ENCODE data around the gene NT5DC1.

The NT5DC1 gene

DNA sequence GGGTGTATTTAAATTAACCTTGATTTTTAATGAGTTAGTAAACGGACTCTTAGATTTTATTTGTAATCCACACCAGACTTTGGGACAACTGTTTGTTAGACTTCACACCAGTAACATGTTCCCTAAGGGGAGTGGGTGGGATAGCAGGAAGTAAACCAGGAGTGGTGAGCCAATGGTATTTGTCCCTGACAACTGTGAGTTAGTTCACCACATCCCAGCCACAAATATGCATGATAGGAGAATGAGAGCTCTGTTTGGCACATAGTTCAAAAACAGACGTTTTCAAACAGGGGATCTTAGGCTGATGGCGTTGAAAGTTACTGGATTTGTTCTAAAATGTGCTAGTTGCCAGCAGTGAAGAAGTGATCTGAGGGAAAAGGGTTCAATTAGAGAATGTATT, 44.0 kb downstream of the NT5DC1 start:
- no peak for DNase-seq

DNA sequence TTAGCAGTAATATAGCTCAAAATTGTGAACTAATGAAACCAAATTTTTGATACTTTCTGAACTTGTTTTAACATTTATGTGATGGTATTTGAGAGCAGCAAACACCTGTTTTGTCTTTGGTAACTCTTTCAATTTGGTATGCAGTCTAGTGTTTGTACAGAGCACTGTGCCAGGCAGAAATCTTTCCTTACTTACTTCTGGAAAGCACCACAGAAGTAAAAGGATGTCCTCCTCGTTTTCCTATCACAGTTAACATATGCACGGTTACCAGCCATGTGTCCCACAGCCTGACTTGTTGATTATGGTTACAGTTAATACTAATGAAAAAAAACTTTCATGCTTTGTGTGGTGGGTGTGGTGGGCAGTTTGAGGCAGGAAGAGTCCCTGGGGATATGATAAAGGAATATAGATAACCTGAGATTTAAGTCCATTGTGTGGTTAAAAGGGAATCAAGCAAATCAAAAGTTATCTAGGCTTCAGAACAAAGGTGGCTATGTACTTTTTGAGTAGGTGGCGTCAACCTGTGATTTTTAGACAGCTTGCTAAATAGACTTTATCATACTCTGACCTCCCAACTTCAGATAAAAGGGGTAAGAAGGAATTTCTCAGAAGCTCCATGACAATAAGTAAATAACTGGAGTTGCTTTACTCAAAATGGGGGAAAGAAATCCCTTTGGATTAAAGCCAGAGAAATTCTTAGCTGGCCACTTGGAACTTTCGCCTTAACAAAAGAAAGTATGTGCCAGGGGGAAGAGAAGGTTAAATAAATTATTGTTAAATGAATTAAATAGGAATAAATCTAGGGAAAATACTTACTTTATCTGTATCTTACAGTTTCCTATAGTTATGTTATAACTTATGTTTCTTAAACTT, 45.4 kb downstream of the NT5DC1 start:
- no peak for DNase-seq

DNA sequence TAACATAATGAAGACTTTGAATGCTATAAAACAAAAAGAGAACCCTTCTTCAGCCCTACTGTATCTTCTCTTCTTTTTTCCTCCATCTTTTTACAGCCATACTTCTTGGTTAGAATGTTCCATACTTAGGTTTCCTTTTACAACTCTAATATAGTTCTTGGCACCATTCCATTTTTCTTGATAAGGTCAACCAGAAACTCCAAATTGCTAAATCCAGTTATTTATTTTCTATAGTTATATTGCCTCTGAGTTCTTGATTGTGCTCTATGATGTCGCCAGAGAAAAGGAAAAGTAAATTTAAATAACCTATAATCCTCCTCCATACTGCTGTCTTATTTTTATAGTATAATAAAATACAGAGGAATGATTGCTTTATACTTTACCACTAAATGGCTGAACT, 52.0 kb downstream of the NT5DC1 start:
- DNase-seq, result no peak

DNA sequence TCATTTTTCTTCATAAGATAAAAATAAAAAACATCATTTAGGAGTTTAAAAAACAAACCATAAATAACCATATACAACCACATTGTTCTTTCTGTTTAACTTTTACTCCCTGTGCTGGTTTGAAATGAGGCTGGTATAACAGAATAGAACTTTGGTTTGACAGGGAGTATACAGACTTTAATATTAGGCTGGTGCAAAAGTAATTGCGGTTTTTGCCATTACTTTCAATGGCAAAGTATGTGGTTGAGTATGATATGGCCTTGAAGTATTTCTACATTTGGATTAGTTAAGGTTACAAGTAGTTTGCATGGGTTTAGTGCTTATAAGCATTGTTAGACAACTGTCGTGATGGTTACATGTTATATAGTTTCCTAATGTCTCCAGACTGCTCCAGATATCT, 54.2 kb downstream of the NT5DC1 start:
- DNase-seq, result no peak

DNA sequence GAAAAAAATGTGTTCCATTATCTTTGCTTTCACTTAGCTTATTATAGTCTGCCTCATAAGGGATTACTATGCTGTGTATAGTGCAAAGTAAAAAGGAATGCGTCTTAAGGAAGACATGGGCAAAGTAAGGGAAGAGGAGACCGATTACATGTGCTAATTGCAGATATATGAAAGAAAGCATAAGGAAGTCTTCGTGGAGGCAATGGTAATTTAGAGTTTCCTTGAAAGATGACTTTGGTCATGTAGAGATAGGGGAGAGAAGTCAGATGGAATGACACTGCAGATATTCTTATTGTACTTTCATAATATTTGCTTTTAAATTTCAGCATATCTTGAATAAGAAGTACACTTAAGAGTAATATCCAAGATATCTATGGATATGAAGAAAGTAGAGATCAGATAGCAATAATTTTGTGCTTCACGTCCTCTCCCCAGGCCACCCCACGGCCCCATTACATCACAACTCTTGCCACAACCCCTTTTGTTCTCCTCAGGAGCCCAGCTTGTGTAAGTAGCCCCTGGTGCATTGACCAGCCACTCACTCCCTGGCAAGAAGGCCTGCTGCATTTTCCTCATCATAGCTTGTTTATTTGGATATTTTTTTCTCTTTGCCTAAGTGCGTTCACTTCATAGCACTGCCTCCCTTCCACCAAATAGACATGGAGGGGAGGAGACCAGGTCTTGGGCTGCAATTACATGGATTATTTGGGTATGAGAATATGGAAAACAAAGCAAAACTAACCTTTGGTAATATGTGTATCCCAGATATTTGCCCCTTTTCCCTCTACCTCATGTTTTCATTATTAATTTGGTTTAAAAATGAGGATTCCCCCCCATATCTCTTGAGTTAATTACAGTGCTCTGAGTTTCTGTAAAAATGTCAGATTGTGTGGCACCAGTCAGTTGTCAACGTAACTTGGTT, 56.0 kb downstream of the NT5DC1 start:
- no peak for DNase-seq

DNA sequence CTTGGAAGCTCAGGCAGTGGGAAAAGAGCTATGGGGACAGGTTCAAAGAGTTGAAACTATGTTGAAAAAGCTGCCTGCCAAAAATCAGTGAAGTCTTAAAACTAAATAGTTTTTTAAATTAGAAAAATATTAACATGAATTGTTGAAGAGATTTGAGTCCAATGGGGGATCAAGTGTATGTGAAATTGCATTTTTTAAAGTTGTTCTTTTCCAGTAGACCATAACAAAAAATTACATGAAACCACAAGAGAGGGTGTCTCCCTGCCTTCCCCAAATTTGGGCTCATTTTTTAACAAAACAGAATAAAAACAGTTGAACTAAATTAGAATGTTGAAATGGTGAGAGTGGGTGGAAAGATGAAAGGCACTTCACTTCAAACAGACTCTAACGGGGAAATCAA, 56.7 kb downstream of the NT5DC1 start:
- no peak for DNase-seq

GRCh38 chr6:116158641-116159040, 58.0 kb downstream of the NT5DC1 start:
- no peak for DNase-seq

DNA sequence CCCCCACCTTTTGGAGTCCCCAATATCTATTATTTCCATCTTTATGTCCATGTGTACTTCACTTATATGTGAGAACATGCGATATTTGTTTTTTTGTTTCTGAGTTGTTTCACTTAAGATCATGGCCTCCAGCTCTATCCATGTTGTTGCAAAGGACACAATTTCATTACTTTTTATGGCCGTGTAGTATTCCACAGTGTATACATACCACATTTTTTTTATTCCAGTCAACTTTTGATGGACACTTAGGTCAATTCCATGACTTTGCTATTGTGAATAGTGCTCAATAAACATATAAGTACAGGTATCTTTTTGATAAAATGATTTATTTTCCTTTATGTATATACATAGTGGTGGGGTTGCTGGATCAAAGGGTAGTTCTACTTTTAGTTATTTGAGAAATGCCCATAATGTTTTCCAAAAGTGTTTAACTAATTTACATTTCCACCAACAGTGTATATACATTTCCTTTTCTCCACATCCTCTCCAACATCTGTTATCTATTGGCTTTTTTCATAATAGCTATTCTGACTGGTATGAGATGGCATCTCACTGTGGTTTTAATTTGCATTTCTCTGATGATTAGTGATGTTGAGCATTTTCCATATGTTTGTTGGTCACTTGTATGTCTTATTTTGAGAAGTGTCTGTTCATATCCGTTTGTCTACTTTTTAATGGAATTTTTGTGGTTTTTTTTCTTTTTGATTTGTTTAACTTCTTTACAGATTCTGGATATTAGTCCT, 59.3 kb downstream of the NT5DC1 start:
- no peak for DNase-seq

DNA sequence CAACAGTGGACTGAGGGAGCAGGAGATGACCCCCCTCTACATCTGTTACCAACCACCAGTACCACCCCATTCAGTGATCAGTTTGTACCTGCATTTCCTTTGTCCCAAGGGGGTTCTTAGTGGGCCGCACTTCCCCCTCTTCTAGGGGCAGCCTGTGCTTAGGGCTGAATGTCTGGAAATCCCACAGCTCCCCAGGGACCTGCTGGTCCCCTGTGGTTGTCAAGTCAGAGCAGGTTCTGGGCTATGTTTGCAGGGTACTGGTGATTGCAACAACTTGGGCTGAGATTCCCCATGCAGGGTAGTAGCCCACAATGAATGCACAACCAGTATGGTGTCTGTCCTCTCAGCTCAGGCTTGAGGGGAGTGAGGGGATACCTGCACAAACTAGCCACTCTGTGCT, 64.9 kb downstream of the NT5DC1 start:
- no peak for DNase-seq

DNA sequence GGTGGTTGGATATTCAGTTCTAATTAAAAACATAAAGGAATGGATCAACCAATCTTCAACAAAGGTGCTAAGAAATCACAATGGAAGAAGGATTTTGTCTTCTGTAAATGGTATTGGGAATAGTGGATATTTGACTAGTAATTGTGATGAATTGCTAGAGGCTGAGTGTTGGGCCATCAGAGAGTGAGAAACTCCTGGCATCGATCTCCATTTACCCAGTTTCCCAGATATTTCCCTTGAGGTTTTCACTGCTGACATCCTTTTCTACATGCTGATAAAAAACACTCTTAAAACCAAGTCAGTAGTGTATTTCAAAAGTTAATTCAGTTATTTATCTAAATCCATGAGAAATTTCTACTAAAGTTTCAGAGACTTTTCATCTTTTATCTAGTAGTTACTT, 65.7 kb downstream of the NT5DC1 start:
- no peak for DNase-seq

DNA sequence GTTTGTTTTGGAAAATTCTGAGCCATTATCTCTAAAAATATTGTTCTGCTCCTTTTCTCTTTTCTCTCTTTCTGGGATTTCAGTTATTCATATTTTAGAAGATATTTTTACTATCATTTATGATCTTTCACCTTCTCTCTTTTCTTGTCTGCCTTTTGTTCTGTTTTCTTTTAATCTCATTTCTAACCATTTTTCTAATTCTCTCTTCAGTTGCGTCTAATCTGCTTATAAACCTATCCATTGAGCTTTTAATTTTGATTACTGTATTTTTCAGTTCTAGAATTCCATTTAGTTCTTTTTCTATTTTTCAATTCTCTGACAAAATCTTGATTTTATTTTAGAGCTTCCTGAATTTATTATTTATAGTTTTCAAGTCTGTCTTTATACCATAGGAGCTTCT, 67.5 kb downstream of the NT5DC1 start:
- no peak for DNase-seq

- no peak for DNase-seq
These were observed 69.2 kb downstream of the NT5DC1 start for GRCh38 chr6:116169880-116170279.

GRCh38 chr6:116170358-116171057, 69.9 kb downstream of the NT5DC1 start:
- DNase-seq, result no peak

DNA sequence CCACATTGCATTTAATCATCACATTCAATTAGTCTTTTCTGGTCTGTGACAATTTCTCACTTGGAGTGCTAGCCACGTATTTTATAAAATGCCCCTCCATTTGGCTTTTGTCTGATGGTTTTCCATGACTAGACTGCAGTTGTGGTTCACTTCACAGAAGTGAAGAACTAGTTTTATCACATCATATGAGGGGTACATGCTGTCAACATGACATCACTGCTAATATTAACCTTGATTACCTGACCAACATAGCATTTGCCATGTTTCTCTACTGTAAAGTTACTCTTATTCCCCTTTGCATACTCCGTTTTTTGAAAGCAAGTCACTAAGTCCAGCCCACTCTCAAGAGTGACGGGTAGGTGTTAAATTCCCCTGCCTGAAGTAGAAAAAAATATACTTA, 73.3 kb downstream of the NT5DC1 start:
- DNase-seq, result no peak

- DNase-seq, result no peak
These were observed 74.7 kb downstream of the NT5DC1 start for GRCh38 chr6:116175344-116175743.

DNA sequence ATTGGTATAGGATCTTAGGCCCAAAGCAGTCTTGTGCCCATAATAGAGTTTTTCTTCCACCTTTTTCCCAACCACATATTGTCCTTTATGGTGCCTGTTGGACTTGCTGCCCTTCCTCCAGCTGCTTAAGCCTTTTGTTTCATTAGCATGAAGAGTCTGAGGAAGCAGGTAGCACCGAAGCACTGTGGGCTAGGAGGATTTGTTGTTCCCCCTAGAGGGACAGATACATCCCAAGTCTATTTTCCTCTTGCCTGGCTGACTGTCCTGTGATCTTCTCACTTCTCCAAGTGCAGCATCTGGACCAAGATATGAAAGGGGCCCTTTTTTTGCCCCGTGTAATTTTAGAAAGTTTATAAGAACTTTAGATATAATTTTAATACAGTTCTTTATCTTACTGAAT, 75.9 kb downstream of the NT5DC1 start:
- DNase-seq, result no peak

DNA sequence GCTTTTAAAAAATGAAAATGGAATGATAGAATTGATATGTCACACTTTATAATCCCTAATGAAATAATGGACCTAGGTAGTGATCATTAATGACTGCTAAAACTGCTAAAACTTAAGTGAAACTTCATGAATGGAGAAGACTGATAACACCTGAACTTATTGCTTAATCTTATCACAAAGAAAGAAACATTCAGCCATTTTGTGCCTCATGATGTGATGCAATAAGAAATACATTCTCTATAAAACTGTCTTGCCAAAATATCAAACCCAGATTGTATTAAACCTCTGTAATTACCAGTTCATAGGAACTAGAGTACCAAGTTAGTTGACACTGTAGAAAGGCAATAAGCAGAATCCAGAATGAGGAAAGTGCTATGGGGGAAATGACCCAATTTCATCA, 79.7 kb downstream of the NT5DC1 start:
- no peak for DNase-seq

GRCh38 chr6:116189472-116189871, 88.8 kb downstream of the NT5DC1 start:
- no peak for DNase-seq

GRCh38 chr6:116190550-116190949, 89.9 kb downstream of the NT5DC1 start:
- no peak for DNase-seq

GRCh38 chr6:116191881-116192280, 91.2 kb downstream of the NT5DC1 start:
- no peak for DNase-seq

GRCh38 chr6:116192786-116193185, 92.1 kb downstream of the NT5DC1 start:
- no peak for DNase-seq

- DNase-seq, result no peak
These were observed 96.2 kb downstream of the NT5DC1 start for GRCh38 chr6:116196841-116197240.
